GM19238 (cell line): ENCODE measurements around the gene MYO1A.
"Not testable (repeated sequence)": the region's sequence is repeated elsewhere in the genome, so short reads cannot be mapped to it uniquely, and the experiment has no call there.

Source experiments
- DNase-seq: peaks from one replicate; pipeline ENCODE4 v3.0.0; 2011; ENCODE audit warnings: low spot score; ENCODE audit not compliant: insufficient read length

The MYO1A gene

DNA sequence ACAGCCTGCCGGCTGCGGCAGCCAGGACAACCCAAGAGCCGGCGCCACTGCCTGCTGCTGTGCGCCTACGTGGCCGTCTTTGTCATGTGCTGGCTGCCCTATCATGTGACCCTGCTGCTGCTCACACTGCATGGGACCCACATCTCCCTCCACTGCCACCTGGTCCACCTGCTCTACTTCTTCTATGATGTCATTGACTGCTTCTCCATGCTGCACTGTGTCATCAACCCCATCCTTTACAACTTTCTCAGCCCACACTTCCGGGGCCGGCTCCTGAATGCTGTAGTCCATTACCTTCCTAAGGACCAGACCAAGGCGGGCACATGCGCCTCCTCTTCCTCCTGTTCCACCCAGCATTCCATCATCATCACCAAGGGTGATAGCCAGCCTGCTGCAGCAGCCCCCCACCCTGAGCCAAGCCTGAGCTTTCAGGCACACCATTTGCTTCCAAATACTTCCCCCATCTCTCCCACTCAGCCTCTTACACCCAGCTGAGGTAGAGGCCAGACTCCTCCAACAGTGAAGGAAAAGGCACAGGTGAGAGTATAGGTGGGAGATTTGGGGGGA lies 53.9 kb downstream of the MYO1A start:
- DNase-seq: no peak

DNA sequence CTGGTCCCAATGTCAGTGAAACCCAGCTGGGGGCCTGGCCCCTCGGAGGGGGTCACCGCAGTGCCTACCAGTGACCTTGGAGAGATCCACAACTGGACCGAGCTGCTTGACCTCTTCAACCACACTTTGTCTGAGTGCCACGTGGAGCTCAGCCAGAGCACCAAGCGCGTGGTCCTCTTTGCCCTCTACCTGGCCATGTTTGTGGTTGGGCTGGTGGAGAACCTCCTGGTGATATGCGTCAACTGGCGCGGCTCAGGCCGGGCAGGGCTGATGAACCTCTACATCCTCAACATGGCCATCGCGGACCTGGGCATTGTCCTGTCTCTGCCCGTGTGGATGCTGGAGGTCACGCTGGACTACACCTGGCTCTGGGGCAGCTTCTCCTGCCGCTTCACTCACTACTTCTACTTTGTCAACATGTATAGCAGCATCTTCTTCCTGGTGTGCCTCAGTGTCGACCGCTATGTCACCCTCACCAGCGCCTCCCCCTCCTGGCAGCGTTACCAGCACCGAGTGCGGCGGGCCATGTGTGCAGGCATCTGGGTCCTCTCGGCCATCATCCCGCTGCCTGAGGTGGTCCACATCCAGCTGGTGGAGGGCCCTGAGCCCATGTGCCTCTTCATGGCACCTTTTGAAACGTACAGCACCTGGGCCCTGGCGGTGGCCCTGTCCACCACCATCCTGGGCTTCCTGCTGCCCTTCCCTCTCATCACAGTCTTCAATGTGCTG lies 54.6 kb downstream of the MYO1A start:
- no peak for DNase-seq

DNA sequence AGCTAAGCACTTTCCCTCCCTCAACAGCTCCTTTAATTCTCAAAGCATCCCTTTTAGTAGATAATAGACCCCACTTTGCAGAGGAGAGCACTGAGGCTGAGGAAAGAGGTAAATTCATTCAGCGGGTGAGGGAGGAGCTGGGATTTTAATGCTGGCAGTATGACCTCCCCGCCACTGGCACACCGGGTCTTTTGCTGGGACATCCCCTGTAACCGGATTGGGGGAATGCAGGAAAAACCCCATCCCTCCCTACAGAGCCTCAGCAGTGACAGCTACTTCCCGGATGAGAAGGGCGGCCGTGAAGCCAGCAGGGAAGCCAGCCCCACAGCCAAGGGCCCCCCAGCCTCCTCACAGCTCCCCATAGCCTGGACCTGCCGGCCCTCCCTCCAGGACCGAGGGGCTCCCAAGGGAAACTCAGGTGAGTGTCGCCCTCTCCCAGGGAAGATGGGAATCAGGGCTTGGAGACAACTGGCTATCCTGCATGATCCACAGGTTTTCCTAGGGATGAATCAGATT lies 55.6 kb downstream of the MYO1A start:
- no peak for DNase-seq

- no peak for DNase-seq
Measured at GRCh38 chr12:56993346-56993745, 56.6 kb downstream of the MYO1A start.

DNA sequence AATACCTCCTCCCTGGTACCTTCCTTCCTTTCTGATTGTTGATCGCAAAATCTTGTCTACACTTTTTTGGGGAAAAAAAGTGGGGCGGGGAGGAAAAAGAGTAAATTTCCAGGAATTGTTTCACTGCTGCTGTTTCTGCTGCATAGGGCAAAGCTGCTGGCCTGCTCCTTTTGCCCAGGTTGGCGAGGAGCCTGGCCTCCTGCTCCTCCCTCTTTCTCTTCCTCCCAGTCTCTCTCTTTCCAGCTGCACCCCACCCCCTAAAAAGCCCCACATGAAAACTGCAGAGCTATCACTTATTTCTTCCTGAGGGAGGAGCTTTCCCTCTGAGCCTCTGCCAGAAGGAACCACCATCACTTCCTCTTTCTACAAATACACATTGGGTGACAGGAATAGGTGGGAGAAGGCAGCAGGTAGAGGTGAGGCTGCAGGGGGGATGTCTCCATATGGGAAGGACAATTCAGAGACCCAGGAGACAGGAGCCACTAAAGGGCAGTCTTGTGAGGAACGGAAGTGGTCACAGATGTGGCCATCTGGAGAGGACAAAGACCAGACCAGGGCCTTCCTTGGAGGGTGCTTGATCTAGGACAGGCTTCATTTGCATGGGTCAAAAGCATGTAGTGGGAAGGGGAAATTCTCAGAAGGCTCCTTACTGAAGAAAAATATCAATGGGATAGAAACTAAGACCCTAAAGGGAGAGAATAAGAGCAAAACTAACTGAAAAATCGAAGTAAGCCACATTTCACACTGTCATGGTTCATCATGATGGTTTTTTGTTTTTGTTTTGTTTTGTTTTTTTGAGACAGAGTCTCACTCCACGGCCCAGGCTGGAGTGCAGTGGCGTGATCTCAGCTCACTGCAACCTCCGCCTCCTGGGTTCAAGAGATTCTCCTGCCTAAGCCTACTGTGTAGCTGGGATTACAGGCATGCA lies 58.3 kb downstream of the MYO1A start:
- DNase-seq: no peak

DNA sequence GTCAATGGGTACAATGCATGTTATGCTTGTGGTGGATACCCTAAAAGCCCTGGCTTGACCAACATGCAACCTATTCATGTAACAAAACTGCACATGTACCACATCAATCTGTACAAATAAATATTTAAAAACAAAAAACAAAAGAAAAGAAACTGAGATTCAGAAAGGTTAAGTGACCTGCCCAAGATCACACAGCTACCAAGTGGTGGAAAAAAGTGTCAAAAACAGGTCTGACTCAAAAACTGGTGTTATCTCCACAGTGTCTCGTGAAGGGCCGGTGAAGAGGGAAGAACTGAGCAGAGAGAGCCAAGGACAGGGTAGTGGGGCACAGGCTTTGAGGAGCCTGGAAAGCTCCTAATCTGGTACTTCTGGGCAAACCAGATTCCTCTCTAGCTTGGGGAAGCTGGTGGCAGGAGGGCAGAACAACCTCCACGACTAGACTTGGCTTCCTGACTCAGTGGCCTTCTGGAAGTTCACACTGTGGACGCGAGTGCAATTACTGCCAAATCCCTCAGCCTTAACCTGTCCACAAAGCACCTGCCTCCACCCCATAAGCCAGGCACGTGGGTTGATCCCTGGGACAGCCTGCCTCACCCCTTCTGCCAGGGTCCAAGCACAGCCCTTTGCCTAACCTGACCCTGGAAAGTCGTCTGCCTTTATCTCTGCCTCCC lies 59.1 kb downstream of the MYO1A start:
- no peak for DNase-seq

- DNase-seq: no peak
Measured at GRCh38 chr12:56989861-56990610, 59.9 kb downstream of the MYO1A start.

DNA sequence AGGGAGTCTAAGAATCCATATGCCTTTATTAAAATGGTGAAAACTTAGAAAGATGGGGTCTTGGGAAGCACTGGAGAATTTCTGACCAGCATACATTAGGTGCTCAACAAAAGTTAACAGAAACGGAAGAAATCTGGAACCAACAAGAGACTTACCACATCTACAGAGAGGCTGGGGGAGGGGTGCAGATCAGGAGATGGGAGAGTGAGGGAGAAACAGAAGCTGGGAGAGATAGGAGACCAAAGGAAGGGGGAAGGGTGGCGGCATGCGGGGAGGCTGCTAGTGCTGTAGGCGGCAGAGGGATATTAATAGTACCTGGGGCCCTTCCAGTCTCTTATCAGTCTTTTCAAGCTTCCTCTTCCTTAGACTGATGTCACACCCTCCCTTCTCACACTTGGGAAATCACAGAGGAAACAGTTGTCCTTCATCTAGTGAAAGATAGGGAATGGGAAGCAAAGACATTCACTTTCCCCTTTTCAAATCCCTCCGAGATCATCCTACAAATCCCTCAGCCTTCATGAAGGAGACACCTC lies 61.7 kb downstream of the MYO1A start:
- no peak for DNase-seq

GRCh38 chr12:56987551-56988053 lies 62.3 kb downstream of the MYO1A start:
- DNase-seq: peak; percentile 69

DNA sequence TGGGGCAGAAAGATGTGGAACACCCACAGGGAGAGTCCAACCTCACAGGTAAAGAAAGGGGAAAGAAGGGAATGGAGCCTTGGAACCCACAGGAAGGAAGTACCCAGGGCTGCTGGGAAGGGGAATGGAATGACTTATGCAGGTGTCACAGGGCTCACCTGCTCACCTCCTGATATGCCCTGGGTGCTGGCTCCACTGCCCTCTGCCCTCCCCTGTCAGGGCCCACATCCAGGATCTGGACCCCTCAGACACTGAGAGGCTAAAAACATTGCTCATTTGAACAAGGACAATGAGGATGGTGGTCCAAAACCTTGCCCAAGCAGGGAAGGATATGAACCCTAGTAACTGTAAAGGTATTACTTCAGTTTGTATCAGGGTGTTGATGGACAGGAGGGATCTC lies 62.9 kb downstream of the MYO1A start:
- DNase-seq: no peak

DNA sequence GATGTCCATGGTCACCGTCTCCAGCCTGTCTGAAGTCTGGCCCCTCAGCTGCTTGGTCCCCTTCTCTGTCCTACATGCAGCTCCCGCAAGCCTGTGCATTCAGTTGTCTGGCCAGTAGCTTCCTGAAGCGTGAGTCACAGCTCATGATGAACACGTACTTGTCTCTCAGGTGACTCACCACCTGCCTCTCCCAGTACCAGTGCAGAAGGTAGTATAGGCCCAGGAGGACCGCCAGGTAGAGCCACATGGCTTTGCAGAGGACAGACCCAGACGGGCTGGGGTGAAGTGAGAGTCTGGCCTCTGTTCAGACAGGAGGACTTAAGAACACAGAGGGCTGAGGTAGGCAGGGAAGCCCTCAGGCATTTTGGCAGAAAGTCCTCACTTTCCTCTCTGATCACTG lies 64.2 kb downstream of the MYO1A start:
- not testable (repeated sequence) for DNase-seq

GRCh38 chr12:56983386-56983785 lies 66.5 kb downstream of the MYO1A start:
- no peak for DNase-seq

- DNase-seq: not testable (repeated sequence)
Measured at GRCh38 chr12:56982578-56983236, 67.2 kb downstream of the MYO1A start.

DNA sequence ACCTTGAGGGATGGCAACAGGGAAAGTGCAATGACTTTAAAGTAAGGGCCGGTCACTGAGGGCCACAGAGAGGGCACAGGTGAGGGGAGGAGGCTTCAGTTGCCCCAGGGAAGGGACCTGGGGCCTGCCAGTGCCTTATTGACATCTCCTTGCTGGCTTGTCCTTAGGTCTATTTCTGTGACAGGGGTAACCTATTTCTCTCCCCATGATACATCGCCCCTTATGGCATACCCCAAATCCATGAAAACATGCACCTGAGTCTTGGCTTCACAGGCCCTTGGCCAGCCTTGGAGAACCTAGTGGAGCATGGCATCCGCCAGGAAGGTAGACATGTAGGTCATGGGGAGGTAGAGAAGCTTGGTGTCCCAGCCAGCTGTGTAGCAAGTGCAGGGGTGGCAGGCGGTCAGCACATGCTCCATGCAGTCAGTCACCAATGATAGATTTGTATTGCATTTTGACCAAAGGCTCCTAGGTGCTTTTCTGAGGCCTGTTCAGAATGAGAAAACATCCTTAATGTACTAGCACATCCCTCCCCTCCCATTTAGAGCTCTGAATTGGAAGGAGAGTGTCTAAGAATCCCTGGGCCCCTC lies 68.9 kb downstream of the MYO1A start:
- no peak for DNase-seq

DNA sequence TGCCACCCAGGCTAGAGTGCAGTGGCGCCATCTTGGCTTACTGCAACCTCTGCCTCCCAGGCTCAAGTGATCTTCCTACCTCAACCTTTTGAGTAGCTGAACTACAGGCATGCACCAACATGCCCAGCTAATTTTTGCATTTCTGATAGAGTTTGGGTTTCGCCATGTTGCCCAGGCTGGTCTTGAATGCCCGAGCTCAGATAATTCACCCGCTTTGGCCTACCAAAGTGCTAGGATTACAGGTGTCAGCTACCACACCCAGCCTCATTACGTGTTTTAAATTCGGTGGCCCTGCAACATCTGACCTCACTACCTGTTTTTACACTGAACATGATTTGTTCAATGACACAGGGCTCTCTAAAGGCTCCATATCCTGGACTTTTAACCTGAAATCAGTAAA lies 69.7 kb downstream of the MYO1A start:
- DNase-seq: no peak

- DNase-seq: no peak
Measured at GRCh38 chr12:56979628-56980027, 70.3 kb downstream of the MYO1A start.
